Gastrocnemius medialis (tissue), 4 donors: ENCODE data around the gene ZSCAN18.

Experiments used
- CTCF ChIP-seq, 5 experiments: fragments of 450-650 bp in 3 of 5; fragments of 200-600 bp in 2 of 5; sonication (generic) in 2 of 5; IDR thresholded peaks in 4 of 5; conservative IDR thresholded peaks in 1 of 5; 1 replicate in 4 of 5; 2 replicates in 1 of 5; pipeline ENCODE4 v1.5.1; 2016 to 2019; ENCODE audit warnings: antibody characterized with exemption in 5 of 5, mild to moderate bottlenecking in 3 of 5, moderate library complexity in 3 of 5
- POLR2A ChIP-seq, 2 donors: fragments of 450-650 bp; IDR thresholded peaks; one replicate each; pipeline ENCODE4 v1.6.1; 2017; ENCODE audit warnings: antibody characterized with exemption in 2 of 2, mild to moderate bottlenecking in 2 of 2, moderate library complexity in 2 of 2

GRCh38 chr19:58040751-58041525 lies 57.1 kb downstream of the ZSCAN18 start:
- TF ChIP-seq POLR2A (IDR thresholded peaks at IDR 0.05) (no peak), CTCF (IDR thresholded peaks at IDR 0.05 in 4 of 5, conservative IDR thresholded peaks at IDR 0.05 in 1 of 5) (no peak)
